K562 (cell line): ENCODE data around the gene MLYCD. TPM values are rescaled to one million over a fixed set of nuclear protein-coding genes. Genes with fewer than 3 reads are reported as not detected.

ENCODE experiments used
- BRD9 ChIP-seq: fragments of 450-650 bp; IDR thresholded peaks from 2 replicates; pipeline ENCODE4 v1.6.1; 2018; ENCODE audit warnings: low read depth; ENCODE audit not compliant: partially characterized antibody
- MAZ ChIP-seq, 2 experiments: fragments of 450-650 bp in 1 of 2; sonication (generic) in 1 of 2; formaldehyde crosslinking; IDR thresholded peaks in 1 of 2; conservative IDR thresholded peaks in 1 of 2; 2 replicates each; pipeline versions ENCODE4 v1.4.0 to v1.5.0; 2020; ENCODE audit warnings: mild to moderate bottlenecking in 1 of 2, missing genetic modification reagents in 1 of 2
- MCM3 ChIP-seq: fragments of 450-650 bp; IDR thresholded peaks from 2 replicates; pipeline ENCODE4 v1.6.1; 2016
- MTA2 ChIP-seq: fragments of 450-650 bp; IDR thresholded peaks from 2 replicates; pipeline ENCODE4 v1.6.1; 2016; ENCODE audit warnings: low read depth
- NKRF ChIP-seq: fragments of 450-650 bp; IDR thresholded peaks from 2 replicates; pipeline ENCODE4 v1.6.1; 2016; ENCODE audit warnings: borderline replicate concordance
- RREB1 ChIP-seq: fragments of 250-450 bp; sonication (Bioruptor Pico); IDR thresholded peaks from 2 replicates; pipeline ENCODE4 v1.4.0; 2020
- TEAD1 ChIP-seq, 2 experiments: fragments of 450-650 bp in 1 of 2; sonication (generic) in 1 of 2; formaldehyde crosslinking; IDR thresholded peaks; 2 replicates each; pipeline versions ENCODE4 v1.4.0 to v1.8.0; 2020 to 2022; ENCODE audit warnings: mild to moderate bottlenecking in 2 of 2, missing genetic modification reagents in 1 of 2
- ZEB2 ChIP-seq: fragments of 450-650 bp; IDR thresholded peaks from 2 replicates; pipeline ENCODE4 v1.6.1; 2016
- ZNF217 ChIP-seq: sonication (generic); formaldehyde crosslinking; IDR thresholded peaks from 2 replicates; pipeline ENCODE4 v1.8.0; 2022; ENCODE audit warnings: mild to moderate bottlenecking, missing genetic modification reagents
- polyA plus RNA-seq, 8 experiments: library from polyadenylated mRNA; depleted of rRNA in 4 of 8; stranded (reverse) in 5 of 8; unstranded in 3 of 8; fragments of >200 nt; fragmentation: Nextera tagmentation in 2 of 8; fragmentation: Illumina TruSeq in 1 of 8; extraction: Ambion mirVana in 2 of 8; extraction: Trizol in 1 of 8; gene quantifications; 2 replicates each; pipeline versions ENCODE4 v1.2.1 to v1.2.3, GENCODE V29; 2011 to 2014; ENCODE audit warnings: inconsistent platforms in 1 of 8, missing spikeins in 1 of 8
- total RNA-seq, 7 experiments: library from RNA; depleted of rRNA in 6 of 7; stranded (reverse); fragments of >200 nt in 6 of 7; fragmentation: Illumina TruSeq in 2 of 7; extraction: Trizol in 2 of 7; gene quantifications; 2 replicates each; pipeline versions ENCODE4 v1.2.1 to v1.2.3, GENCODE V29; 2011 to 2021; ENCODE audit warnings: low replicate concordance in 1 of 7
- TF ChIP-seq, protein P1 (sequence below), 2 experiments: fragments of 450-650 bp; IDR thresholded peaks; 2 replicates each; pipeline ENCODE4 v1.6.1; 2016; ENCODE audit warnings: mild to moderate bottlenecking in 2 of 2, borderline replicate concordance in 1 of 2, low read depth in 1 of 2, moderate library complexity in 1 of 2

Gene MLYCD
- total and polyA plus RNA-seq, 9 of the 15 experiments (the other 6 are each of a cell fraction or from before 2014, with no cell fraction given), result 0.15 to 2.0 (median 1.0) TPM

- TF ChIP-seq MAZ (CRISPR knock-in tag; conservative IDR thresholded peaks at IDR 0.05 in 1 of 2, IDR thresholded peaks at IDR 0.05 in 1 of 2), result peak; percentile 63 to 85
- TF ChIP-seq, protein P1, sequence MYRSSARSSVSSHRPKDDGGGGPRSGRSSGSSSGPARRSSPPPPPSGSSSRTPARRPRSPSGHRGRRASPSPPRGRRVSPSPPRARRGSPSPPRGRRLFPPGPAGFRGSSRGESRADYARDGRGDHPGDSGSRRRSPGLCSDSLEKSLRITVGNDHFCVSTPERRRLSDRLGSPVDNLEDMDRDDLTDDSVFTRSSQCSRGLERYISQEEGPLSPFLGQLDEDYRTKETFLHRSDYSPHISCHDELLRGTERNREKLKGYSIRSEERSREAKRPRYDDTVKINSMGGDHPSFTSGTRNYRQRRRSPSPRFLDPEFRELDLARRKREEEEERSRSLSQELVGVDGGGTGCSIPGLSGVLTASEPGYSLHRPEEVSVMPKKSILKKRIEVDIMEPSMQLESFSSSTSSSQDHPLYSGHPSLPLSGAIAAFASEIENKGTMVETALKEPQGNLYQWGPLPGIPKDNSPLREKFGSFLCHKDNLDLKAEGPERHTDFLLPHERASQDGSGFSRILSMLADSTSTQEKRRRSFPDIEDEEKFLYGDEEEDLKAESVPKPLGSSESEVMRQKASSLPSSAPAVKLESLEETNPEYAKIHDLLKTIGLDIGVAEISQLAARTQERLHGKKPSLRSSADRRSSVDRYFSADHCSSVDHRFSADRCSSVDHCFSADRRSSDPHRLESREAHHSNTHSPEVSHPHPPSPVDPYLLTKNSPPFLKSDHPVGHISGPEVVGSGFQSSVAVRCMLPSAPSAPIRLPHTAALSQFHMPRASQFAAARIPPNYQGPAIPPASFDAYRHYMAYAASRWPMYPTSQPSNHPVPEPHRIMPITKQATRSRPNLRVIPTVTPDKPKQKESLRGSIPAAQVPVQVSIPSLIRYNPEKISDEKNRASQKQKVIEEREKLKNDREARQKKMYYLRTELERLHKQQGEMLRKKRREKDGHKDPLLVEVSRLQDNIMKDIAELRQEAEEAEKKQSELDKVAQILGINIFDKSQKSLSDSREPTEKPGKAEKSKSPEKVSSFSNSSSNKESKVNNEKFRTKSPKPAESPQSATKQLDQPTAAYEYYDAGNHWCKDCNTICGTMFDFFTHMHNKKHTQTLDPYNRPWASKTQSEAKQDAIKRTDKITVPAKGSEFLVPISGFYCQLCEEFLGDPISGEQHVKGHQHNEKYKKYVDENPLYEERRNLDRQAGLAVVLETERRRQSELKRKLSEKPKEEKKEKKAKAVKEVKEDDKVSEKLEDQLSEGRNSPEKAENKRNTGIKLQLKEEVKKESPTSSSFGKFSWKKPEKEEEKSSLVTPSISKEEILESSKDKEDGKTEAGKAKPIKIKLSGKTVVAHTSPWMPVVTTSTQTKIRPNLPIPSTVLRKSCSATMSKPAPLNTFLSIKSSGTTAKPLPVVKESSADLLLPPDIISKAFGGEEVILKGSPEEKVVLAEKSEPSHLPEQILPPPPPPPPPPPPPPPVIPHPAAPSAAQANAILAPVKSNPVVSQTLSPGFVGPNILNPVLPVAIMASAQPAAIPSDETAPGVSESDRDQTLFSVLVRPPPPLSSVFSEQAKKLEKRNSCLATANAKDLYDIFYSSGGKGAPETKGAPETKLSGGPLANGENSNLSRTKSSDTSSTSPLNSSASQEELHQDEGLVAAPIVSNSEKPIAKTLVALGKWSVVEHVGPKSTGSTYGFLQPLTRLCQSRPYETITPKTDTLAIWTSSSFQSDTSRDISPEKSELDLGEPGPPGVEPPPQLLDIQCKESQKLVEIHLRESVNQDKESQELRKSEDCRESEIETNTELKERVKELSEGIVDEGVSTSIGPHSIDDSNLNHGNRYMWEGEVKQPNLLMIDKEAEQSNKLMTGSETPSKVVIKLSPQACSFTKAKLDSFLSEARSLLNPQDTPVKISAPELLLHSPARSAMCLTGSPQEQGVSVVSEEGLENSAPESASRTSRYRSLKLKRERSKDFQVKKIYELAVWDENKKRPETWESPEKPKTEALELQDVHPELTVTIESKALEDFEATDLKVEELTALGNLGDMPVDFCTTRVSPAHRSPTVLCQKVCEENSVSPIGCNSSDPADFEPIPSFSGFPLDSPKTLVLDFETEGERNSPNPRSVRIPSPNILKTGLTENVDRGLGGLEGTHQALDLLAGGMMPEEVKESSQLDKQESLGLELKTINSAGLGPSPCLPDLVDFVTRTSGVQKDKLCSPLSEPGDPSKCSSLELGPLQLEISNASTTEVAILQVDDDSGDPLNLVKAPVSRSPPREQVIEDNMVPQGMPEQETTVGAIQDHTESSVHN (IDR thresholded peaks at IDR 0.05; ENCODE audit: borderline replicate concordance in 1 of 2, low read depth in 1 of 2), result no peak
- 0 out of 2 replicates have a peak, but pooled peaks have one; percentile 53 for TF ChIP-seq MCM3
- 0 out of 2 replicates have a peak, but pooled peaks have one; percentile 65 for TF ChIP-seq RREB1
- no peak for TF ChIP-seq BRD9
- TF ChIP-seq NKRF, result 0 out of 2 replicates have a peak, but pooled peaks have one; percentile 36
- TF ChIP-seq ZNF217 (CRISPR knock-in tag), result no peak
- TF ChIP-seq MTA2, result 0 out of 2 replicates have a peak, but pooled peaks have one; percentile 4
- peak; percentile 72 for TF ChIP-seq ZEB2
- TF ChIP-seq TEAD1 (CRISPR knock-in tag; IDR thresholded peaks at IDR 0.05), result no peak
Measured at GRCh38 chr16:83967838-83968305, 69.0 kb downstream of the MLYCD start, which contains the start of gene NECAB2 (continued).
